KMS-11 (cell line): Measurements from ENCODE around the gene SLC25A26.

Experiments used
- H2AFZ ChIP-seq: fragments of 200-600 bp; sonication (generic); 2 replicates; pipeline ENCODE4 v1.6.1; 2016; ENCODE audit warnings: antibody characterized with exemption, mixed run types, low read depth
- H3K27ac ChIP-seq: fragments of 200-600 bp; sonication (generic); 2 replicates; pipeline ENCODE4 v1.6.1; 2016; ENCODE audit warnings: mild to moderate bottlenecking, mixed run types
- H3K27me3 ChIP-seq: fragments of 200-600 bp; sonication (generic); 2 replicates; pipeline ENCODE4 v1.6.1; 2017; ENCODE audit warnings: mild to moderate bottlenecking, low read depth, mixed run types, moderate library complexity; ENCODE audit not compliant: insufficient read depth
- H3K36me3 ChIP-seq: fragments of 200-600 bp; sonication (generic); 2 replicates; pipeline ENCODE4 v1.6.1; 2017; ENCODE audit warnings: mild to moderate bottlenecking, mixed run types; ENCODE audit not compliant: insufficient read depth
- H3K4me1 ChIP-seq: fragments of 200-600 bp; sonication (generic); 2 replicates; pipeline ENCODE4 v1.6.1; 2016; ENCODE audit warnings: mild to moderate bottlenecking, low read depth, mixed run types; ENCODE audit not compliant: poor library complexity, severe bottlenecking
- H3K4me2 ChIP-seq: fragments of 200-600 bp; sonication (generic); 2 replicates; pipeline ENCODE4 v1.7.0; 2016; ENCODE audit warnings: mild to moderate bottlenecking, mixed run types
- H3K4me3 ChIP-seq: fragments of 200-600 bp; sonication (generic); IDR thresholded peaks from 2 replicates; pipeline ENCODE4 v1.6.1; 2017; ENCODE audit warnings: low read depth, low read length, mixed read lengths; ENCODE audit not compliant: insufficient read depth
- H3K79me2 ChIP-seq: fragments of 200-600 bp; sonication (generic); 2 replicates; pipeline ENCODE4 v1.6.1; 2016; ENCODE audit warnings: low read depth, mixed run types; ENCODE audit not compliant: insufficient read depth
- H3K9ac ChIP-seq: fragments of 200-600 bp; sonication (generic); 2 replicates; pipeline ENCODE4 v1.6.1; 2016; ENCODE audit warnings: mild to moderate bottlenecking, mixed run types
- H4K20me1 ChIP-seq: fragments of 200-600 bp; sonication (generic); 2 replicates; pipeline ENCODE4 v1.6.1; 2016; ENCODE audit warnings: mild to moderate bottlenecking, mixed run types; ENCODE audit not compliant: insufficient read depth
- CTCF ChIP-seq: fragments of 200-600 bp; sonication (generic); conservative IDR thresholded peaks from 2 replicates; pipeline ENCODE4 v1.6.1; 2017; ENCODE audit warnings: low read depth, mild to moderate bottlenecking, antibody characterized with exemption, low read length, moderate library complexity, mixed read lengths

Gene SLC25A26

GRCh38 chr3:66407611-66408218 is 186.9 kb downstream of the SLC25A26 start:
- Histone ChIP-seq H3K27ac (no peak overlapping the region), H3K36me3 (no peaks in the 10 kb centered on the region), H3K4me2 (no peak overlapping the region), H3K79me2 (peaks cover 4% of the 10 kb centered on the region; the same call in 1 of the 2 replicates), H3K4me3 (no peak overlapping the region), H2AFZ (no peak overlapping the region), H3K9ac (no peak overlapping the region), H3K4me1 (no peaks in the 10 kb centered on the region), H4K20me1 (no peaks in the 10 kb centered on the region), H3K27me3 (no peaks in the 10 kb centered on the region)
- peak; percentile 73 for TF ChIP-seq CTCF

- Histone ChIP-seq H2AFZ (no peak overlapping the region), H3K36me3 (no peaks in the 10 kb centered on the region), H3K27me3 (no peaks in the 10 kb centered on the region), H3K4me2 (no peak overlapping the region), H3K9ac (no peak overlapping the region), H3K4me3 (no peak overlapping the region), H3K27ac (no peak overlapping the region), H4K20me1 (no peaks in the 10 kb centered on the region), H3K79me2 (peaks cover 4% of the 10 kb centered on the region; the same call in 1 of the 2 replicates), H3K4me1 (no peaks in the 10 kb centered on the region)
- TF ChIP-seq CTCF = no peak
These were observed 189.3 kb downstream of the SLC25A26 start for GRCh38 chr3:66409771-66410754.

DNA sequence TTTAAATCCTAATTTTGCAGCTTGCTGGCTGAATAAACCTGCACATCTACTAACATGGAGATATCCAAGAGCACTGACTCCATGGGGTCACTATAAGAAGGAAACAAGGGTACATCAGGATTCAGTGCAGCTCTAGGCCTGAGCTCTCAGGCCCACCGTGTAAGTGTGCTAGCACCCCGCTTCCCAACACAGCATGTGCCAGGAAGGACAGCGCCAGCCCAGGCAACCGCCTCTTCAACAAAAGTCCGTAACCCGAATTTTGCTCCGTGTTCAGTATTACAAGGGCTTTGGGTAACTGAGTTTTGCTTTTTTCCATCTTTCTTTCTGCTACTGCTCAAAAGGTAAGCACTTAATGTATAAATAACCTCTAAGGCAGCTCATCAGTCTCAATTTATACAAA is 190.2 kb downstream of the SLC25A26 start:
- no peak overlapping the region for H3K9ac ChIP-seq
- H3K27me3 ChIP-seq = no peaks in the 10 kb centered on the region
- no peak for TF ChIP-seq CTCF
- H3K4me2 ChIP-seq = no peak overlapping the region
- H3K4me1 ChIP-seq = no peaks in the 10 kb centered on the region
- no peak overlapping the region for H3K4me3 ChIP-seq
- no peaks in the 10 kb centered on the region for H3K36me3 ChIP-seq
- H4K20me1 ChIP-seq = no peaks in the 10 kb centered on the region
- H2AFZ ChIP-seq = no peak overlapping the region
- H3K79me2 ChIP-seq = peaks cover 11% of the 10 kb centered on the region; the same call in 1 of the 2 replicates
- no peak overlapping the region for H3K27ac ChIP-seq

GRCh38 chr3:66411474-66411873 is 190.7 kb downstream of the SLC25A26 start:
- no peak overlapping the region for H3K27ac ChIP-seq
- H3K27me3 ChIP-seq = no peaks in the 10 kb centered on the region
- H2AFZ ChIP-seq = no peak overlapping the region
- no peaks in the 10 kb centered on the region for H3K4me1 ChIP-seq
- no peak overlapping the region for H3K4me3 ChIP-seq
- peaks cover 11% of the 10 kb centered on the region; the same call in 1 of the 2 replicates for H3K79me2 ChIP-seq
- no peaks in the 10 kb centered on the region for H4K20me1 ChIP-seq
- no peaks in the 10 kb centered on the region for H3K36me3 ChIP-seq
- H3K9ac ChIP-seq = no peak overlapping the region
- H3K4me2 ChIP-seq = no peak overlapping the region
- no peak for TF ChIP-seq CTCF
